ENCODE data around the gene NUMB. TPM values are rescaled to one million over a fixed set of nuclear protein-coding genes. Genes with fewer than 3 reads are reported as not detected.
"Not testable (repeated sequence)": the region's sequence is repeated elsewhere in the genome, so short reads cannot be mapped to it uniquely, and the experiment has no call there.

The NUMB gene
- total and polyA plus RNA-seq, 2 donors (not counting 3 experiments of a cell fraction or from before 2014, with no cell fraction given) = 128 to 164 TPM

GRCh38 chr14:73422515-73422914 lies 35.8 kb downstream of the NUMB start:
- Histone ChIP-seq H3K27ac (ENCODE audit: insufficient read depth, low read depth, low read length) (no peak overlapping the region), H3K4me2 (ENCODE audit: insufficient read depth, low read length) (no peak overlapping the region), H3K4me3 (replicated peaks in 1 of 3; ENCODE audit: insufficient read depth in 1 of 3, low read depth in 1 of 3, low read length in 3 of 3) (no peak overlapping the region), H3K9me1 (replicated peaks; ENCODE audit: control insufficient read depth, extremely low read depth, insufficient read depth, low read length) (no peaks in the 10 kb centered on the region), H3K9me3 (replicated peaks; ENCODE audit: control insufficient read depth, insufficient read depth, low read length) (no peaks in the 10 kb centered on the region), H3K9ac (replicated peaks; ENCODE audit: extremely low read depth, insufficient read depth, low read length) (no peak overlapping the region), H3K27me3 (ENCODE audit: control insufficient read depth in 2 of 2, insufficient read depth in 2 of 2, low read length in 2 of 2) (no peaks in the 10 kb centered on the region), H3K79me2 (ENCODE audit: control insufficient read depth, insufficient read depth, low read length) (peaks cover 86% of the 10 kb centered on the region), H3K36me3 (ENCODE audit: control insufficient read depth in 2 of 2, extremely low read depth in 1 of 2, insufficient read depth in 2 of 2, low read length in 2 of 2) (peaks cover 1 to 4% of the 10 kb centered on the region in 2 experiments), H3K4me1 (ENCODE audit: control insufficient read depth, extremely low read depth, insufficient read depth, low read length) (peaks cover 38% of the 10 kb centered on the region), H4K20me1 (replicated peaks; ENCODE audit: control insufficient read depth, extremely low read depth, insufficient read depth, low read length) (no peaks in the 10 kb centered on the region), H2AFZ (ENCODE audit: low read depth, low read length) (no peak overlapping the region)
- no peak for FAIRE-seq
- DNase-seq (ENCODE audit: low read depth, low spot score) = no peak
- ChIA-PET POLR2A (no interaction called here), CTCF (interaction anchor here (0.7 kb wide), 1 partner anchor 127 kb away, joined by 3 read pairs; no protein-coding TSS in a partner anchor)
- TF ChIP-seq JUN (IDR thresholded peaks at IDR 0.05; ENCODE audit: borderline replicate concordance, insufficient read depth, insufficient read length, low read depth) (no peak), POLR2A (IDR thresholded peaks at IDR 0.05; ENCODE audit: low read depth, low read length) (no peak), GATA2 (IDR thresholded peaks at IDR 0.05; ENCODE audit: insufficient read depth, insufficient read length, low read depth, low read length) (no peak)
- dilution Hi-C loops (cut with MboI; ENCODE audit: extremely low pct_ligation_motif_present, low sequenced_read_pairs) (no loop called here), intact Hi-C loops (cut with micrococcal nuclease) (no loop called here)
- BruUV-seq (replicated peaks) = no TSS peak

- no peaks in the 10 kb centered on the region for H3K9me3 ChIP-seq (replicated peaks; ENCODE audit: control insufficient read depth, insufficient read depth, low read length)
- H3K9me1 ChIP-seq (replicated peaks; ENCODE audit: control insufficient read depth, extremely low read depth, insufficient read depth, low read length) = no peaks in the 10 kb centered on the region
- intact Hi-C loops (cut with micrococcal nuclease) (no loop called here), dilution Hi-C loops (cut with MboI; ENCODE audit: extremely low pct_ligation_motif_present, low sequenced_read_pairs) (no loop called here)
- H3K4me2 ChIP-seq (ENCODE audit: insufficient read depth, low read length) = no peak overlapping the region
- no peaks in the 10 kb centered on the region for H3K27me3 ChIP-seq (ENCODE audit: control insufficient read depth in 2 of 2, insufficient read depth in 2 of 2, low read length in 2 of 2)
- TF ChIP-seq MAX (IDR thresholded peaks at IDR 0.05; ENCODE audit: insufficient read depth, insufficient read length) (no peak), POLR2AphosphoS5 (IDR thresholded peaks at IDR 0.05; ENCODE audit: insufficient read depth, low read depth, low read length) (no peak), FOS (IDR thresholded peaks at IDR 0.05; ENCODE audit: borderline replicate concordance, insufficient read depth, low read length) (no peak), CTCF (IDR thresholded peaks at IDR 0.05; ENCODE audit: extremely low read depth in 1 of 2, insufficient read depth in 1 of 2, low read depth in 1 of 2, low read length in 2 of 2) (no peak), MYC (IDR thresholded peaks at IDR 0.05; ENCODE audit: low read depth, low read length) (no peak), EZH2 (IDR thresholded peaks at IDR 0.05; ENCODE audit: borderline replicate concordance, low read depth, low read length, severe bottlenecking) (no peak), POLR2A (IDR thresholded peaks at IDR 0.05; ENCODE audit: low read depth, low read length) (no peak), JUN (IDR thresholded peaks at IDR 0.05; ENCODE audit: borderline replicate concordance, insufficient read depth, insufficient read length, low read depth) (no peak), GATA2 (IDR thresholded peaks at IDR 0.05; ENCODE audit: insufficient read depth, insufficient read length, low read depth, low read length) (no peak)
- H2AFZ ChIP-seq (ENCODE audit: low read depth, low read length) = no peak overlapping the region
- H3K27ac ChIP-seq (ENCODE audit: insufficient read depth, low read depth, low read length) = no peak overlapping the region
- H3K4me1 ChIP-seq (ENCODE audit: control insufficient read depth, extremely low read depth, insufficient read depth, low read length) = no peaks in the 10 kb centered on the region
- FAIRE-seq = no peak
- no peak overlapping the region for H3K9ac ChIP-seq (replicated peaks; ENCODE audit: extremely low read depth, insufficient read depth, low read length)
- peaks cover 2% of the 10 kb centered on the region for H4K20me1 ChIP-seq (replicated peaks; ENCODE audit: control insufficient read depth, extremely low read depth, insufficient read depth, low read length)
- POLR2A ChIA-PET = no interaction called here
- H3K4me3 ChIP-seq (replicated peaks in 1 of 3; ENCODE audit: insufficient read depth in 1 of 3, low read depth in 1 of 3, low read length in 3 of 3) = no peak overlapping the region
- CTCF ChIA-PET = no interaction called here
- peaks cover 4 to 7% of the 10 kb centered on the region in 2 experiments for H3K36me3 ChIP-seq (ENCODE audit: control insufficient read depth in 2 of 2, extremely low read depth in 1 of 2, insufficient read depth in 2 of 2, low read length in 2 of 2)
- peaks cover 87% of the 10 kb centered on the region for H3K79me2 ChIP-seq (ENCODE audit: control insufficient read depth, insufficient read depth, low read length)
- no TSS peak for BruUV-seq (replicated peaks)
- no peak for DNase-seq (ENCODE audit: low read depth, low spot score)
Measured at GRCh38 chr14:73418227-73418626, 40.1 kb downstream of the NUMB start.

GRCh38 chr14:73406248-73406647 lies 52.1 kb downstream of the NUMB start:
- H3K4me2 ChIP-seq (ENCODE audit: insufficient read depth, low read length); intact Hi-C loops (cut with micrococcal nuclease); H3K4me1 ChIP-seq (ENCODE audit: control insufficient read depth, extremely low read depth, insufficient read depth, low read length); H3K36me3 ChIP-seq (ENCODE audit: control insufficient read depth in 2 of 2, extremely low read depth in 1 of 2, insufficient read depth in 2 of 2, low read length in 2 of 2); H3K9me1 ChIP-seq (replicated peaks; ENCODE audit: control insufficient read depth, extremely low read depth, insufficient read depth, low read length); H3K9me3 ChIP-seq (replicated peaks; ENCODE audit: control insufficient read depth, insufficient read depth, low read length); FAIRE-seq; BruUV-seq (replicated peaks); H4K20me1 ChIP-seq (replicated peaks; ENCODE audit: control insufficient read depth, extremely low read depth, insufficient read depth, low read length); CTCF ChIA-PET; H3K4me3 ChIP-seq (replicated peaks in 1 of 3; ENCODE audit: insufficient read depth in 1 of 3, low read depth in 1 of 3, low read length in 3 of 3); H3K27ac ChIP-seq (ENCODE audit: insufficient read depth, low read depth, low read length); POLR2A ChIA-PET; DNase-seq (ENCODE audit: low read depth, low spot score); H3K9ac ChIP-seq (replicated peaks; ENCODE audit: extremely low read depth, insufficient read depth, low read length); H2AFZ ChIP-seq (ENCODE audit: low read depth, low read length); dilution Hi-C loops (cut with MboI; ENCODE audit: extremely low pct_ligation_motif_present, low sequenced_read_pairs); H3K27me3 ChIP-seq (ENCODE audit: control insufficient read depth in 2 of 2, insufficient read depth in 2 of 2, low read length in 2 of 2): not testable (repeated sequence)
- peaks cover 40% of the 10 kb centered on the region for H3K79me2 ChIP-seq (ENCODE audit: control insufficient read depth, insufficient read depth, low read length)

All from endothelial cell of umbilical vein (primary cell).